HepG2 (cell line): ENCODE results near the gene MMP10.

ENCODE experiments used
- FOXA1 ChIP-seq, 2 experiments: fragments of 450-650 bp in 1 of 2; sonication (generic) in 1 of 2; formaldehyde crosslinking in 1 of 2; IDR thresholded peaks; 2 replicates each; pipeline versions ENCODE4 v1.4.0 to v1.6.1; 2016 to 2020; ENCODE audit warnings: missing genetic modification reagents in 1 of 2
- TAF1 ChIP-seq: sonication (generic); formaldehyde crosslinking; IDR thresholded peaks from 2 replicates; pipeline ENCODE4 v1.4.0; 2020; ENCODE audit warnings: missing genetic modification reagents

DNA sequence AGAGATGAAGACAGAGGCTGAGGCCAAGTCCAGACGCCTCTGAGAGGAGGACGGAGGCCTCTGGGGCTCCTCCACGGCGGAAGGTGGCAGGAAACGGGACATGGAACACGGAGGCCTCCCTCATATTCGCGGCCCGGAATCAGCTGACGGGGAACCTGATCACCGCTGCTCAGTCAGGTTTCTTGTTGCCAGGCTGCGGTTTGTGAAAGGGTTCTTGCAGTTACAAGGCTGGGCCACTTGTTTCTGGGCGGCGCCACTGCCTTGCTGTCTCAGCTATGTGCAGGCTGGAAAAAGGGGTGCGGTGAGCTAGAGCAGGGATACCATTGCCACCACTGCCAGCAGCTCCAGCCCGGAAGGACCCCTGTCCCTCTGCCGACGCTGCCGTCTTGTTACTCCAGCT lies 27.5 kb upstream of the MMP10 start:
- TF ChIP-seq TAF1 (CRISPR knock-in tag) (no peak), FOXA1 (IDR thresholded peaks at IDR 0.05) (no peak), FOXA1 (CRISPR knock-in tag; IDR thresholded peaks at IDR 0.05) (no peak)
